BLaER1 treated with 17β-estradiol and CSF1 and Interleukin-3, amounts not matched to agents 10 nM and 100 nM (cell line): ENCODE measurements around the gene PKHD1.

Experiments used
- H3K27ac ChIP-seq, 11 experiments: shearing (Covaris generic); formaldehyde crosslinking; 2 replicates each; pipeline ENCODE4 v1.8.1; 2022
- H3K27me3 ChIP-seq, 11 experiments: shearing (Covaris generic); formaldehyde crosslinking; 2 replicates each; pipeline ENCODE4 v1.8.1; 2022
- H3K36me3 ChIP-seq, 11 experiments: shearing (Covaris generic); formaldehyde crosslinking; 2 replicates each; pipeline ENCODE4 v1.8.1; 2022
- H3K4me1 ChIP-seq, 10 experiments: shearing (Covaris generic); formaldehyde crosslinking; 2 replicates each; pipeline ENCODE4 v1.8.1; 2022
- H3K4me2 ChIP-seq, 11 experiments: shearing (Covaris generic); formaldehyde crosslinking; 2 replicates each; pipeline ENCODE4 v1.8.1; 2022
- H3K4me3 ChIP-seq, 10 experiments: shearing (Covaris generic); formaldehyde crosslinking; 2 replicates each; pipeline ENCODE4 v1.8.1; 2022
- H3K9ac ChIP-seq, 11 experiments: shearing (Covaris generic); formaldehyde crosslinking; 2 replicates each; pipeline ENCODE4 v1.8.1; 2022
- H3K9me3 ChIP-seq, 11 experiments: shearing (Covaris generic); formaldehyde crosslinking; replicated peaks in 1 of 11; 2 replicates each; pipeline ENCODE4 v1.8.1; 2022
- H4K20me1 ChIP-seq, 11 experiments: shearing (Covaris generic); formaldehyde crosslinking; 2 replicates each; pipeline ENCODE4 v1.8.1; 2022
- Cebpa-rat ChIP-seq, 11 experiments: shearing (Covaris generic); IDR thresholded peaks; 2 replicates each; pipeline ENCODE4 v1.8.1; 2022

PKHD1 gene

GRCh38 chr6:51616243-51616642, 471.2 kb downstream of the PKHD1 start:
- Histone ChIP-seq H3K4me2 (no peak overlapping the region), H3K27me3 (no peaks in the 10 kb centered on the region)
- no peak for TF ChIP-seq Cebpa-rat (IDR thresholded peaks at IDR 0.05)

GRCh38 chr6:51614725-51615124, 472.7 kb downstream of the PKHD1 start:
- Histone ChIP-seq H3K4me1 (no peaks in the 10 kb centered on the region), H3K27ac (no peak overlapping the region), H3K4me3 (no peak overlapping the region), H3K9ac (no peak overlapping the region), H4K20me1 (no peaks in the 10 kb centered on the region), H3K4me2 (no peak overlapping the region), H3K9me3 (no peaks in the 10 kb centered on the region), H3K27me3 (no peaks in the 10 kb centered on the region), H3K36me3 (no peaks in the 10 kb centered on the region)
- TF ChIP-seq Cebpa-rat (IDR thresholded peaks at IDR 0.05) = no peak

More at GRCh38 chr6:51616243-51616642, 471.2 kb downstream of the PKHD1 start:
- H3K9ac ChIP-seq = no peak overlapping the region
- H3K27ac ChIP-seq = no peak overlapping the region
- no peaks in the 10 kb centered on the region for H3K4me1 ChIP-seq
- no peak overlapping the region for H3K4me3 ChIP-seq
- no peaks in the 10 kb centered on the region for H3K9me3 ChIP-seq
- H3K36me3 ChIP-seq = no peaks in the 10 kb centered on the region
- no peaks in the 10 kb centered on the region for H4K20me1 ChIP-seq

GRCh38 chr6:51613558-51613957, 473.9 kb downstream of the PKHD1 start:
- Histone ChIP-seq H3K27me3 (no peaks in the 10 kb centered on the region), H3K9me3 (no peaks in the 10 kb centered on the region), H3K4me3 (no peak overlapping the region), H3K27ac (no peak overlapping the region), H3K36me3 (no peaks in the 10 kb centered on the region), H3K4me1 (no peaks in the 10 kb centered on the region), H3K4me2 (no peak overlapping the region), H4K20me1 (no peaks in the 10 kb centered on the region), H3K9ac (no peak overlapping the region)
- no peak for TF ChIP-seq Cebpa-rat (IDR thresholded peaks at IDR 0.05)

GRCh38 chr6:51608932-51609331, 478.5 kb downstream of the PKHD1 start:
- no peak overlapping the region for H3K9ac ChIP-seq
- H4K20me1 ChIP-seq = no peaks in the 10 kb centered on the region
- no peaks in the 10 kb centered on the region for H3K27me3 ChIP-seq
- H3K9me3 ChIP-seq = no peaks in the 10 kb centered on the region
- no peaks in the 10 kb centered on the region for H3K36me3 ChIP-seq
- H3K4me1 ChIP-seq = no peaks in the 10 kb centered on the region
- TF ChIP-seq Cebpa-rat (IDR thresholded peaks at IDR 0.05) = no peak
- no peak overlapping the region for H3K4me3 ChIP-seq
- H3K4me2 ChIP-seq = no peak overlapping the region
- no peak overlapping the region for H3K27ac ChIP-seq

- H3K4me2 ChIP-seq = no peak overlapping the region
- no peak overlapping the region for H3K4me3 ChIP-seq
- no peaks in the 10 kb centered on the region for H3K36me3 ChIP-seq
- H3K4me1 ChIP-seq = no peaks in the 10 kb centered on the region
- no peaks in the 10 kb centered on the region for H3K9me3 ChIP-seq
- H3K27me3 ChIP-seq = no peaks in the 10 kb centered on the region
- H4K20me1 ChIP-seq = no peaks in the 10 kb centered on the region
- H3K9ac ChIP-seq = no peak overlapping the region
- H3K27ac ChIP-seq = no peak overlapping the region
- no peak for TF ChIP-seq Cebpa-rat (IDR thresholded peaks at IDR 0.05)
Observed at GRCh38 chr6:51608383-51608782, 479.0 kb downstream of the PKHD1 start.

GRCh38 chr6:51600514-51600913, 486.9 kb downstream of the PKHD1 start:
- TF ChIP-seq Cebpa-rat (IDR thresholded peaks at IDR 0.05) = no peak
- no peak overlapping the region for H3K9ac ChIP-seq
- no peaks in the 10 kb centered on the region for H3K36me3 ChIP-seq
- no peaks in the 10 kb centered on the region for H3K27me3 ChIP-seq
- H3K4me1 ChIP-seq = no peaks in the 10 kb centered on the region
- H4K20me1 ChIP-seq = no peaks in the 10 kb centered on the region
- no peak overlapping the region for H3K27ac ChIP-seq
- no peak overlapping the region for H3K4me3 ChIP-seq
- no peak overlapping the region for H3K4me2 ChIP-seq
- H3K9me3 ChIP-seq = peaks cover 10 to 17% (median 14%) of the 10 kb centered on the region in 11 experiments; a peak in 20 of 22 replicates

GRCh38 chr6:51598171-51598570, 489.2 kb downstream of the PKHD1 start:
- Histone ChIP-seq H3K27me3 (no peaks in the 10 kb centered on the region), H4K20me1 (no peaks in the 10 kb centered on the region), H3K9ac (no peak overlapping the region), H3K36me3 (no peaks in the 10 kb centered on the region), H3K4me3 (no peak overlapping the region), H3K27ac (no peak overlapping the region), H3K4me2 (no peak overlapping the region), H3K4me1 (no peaks in the 10 kb centered on the region), H3K9me3 (peaks cover 12 to 24% (median 16%) of the 10 kb centered on the region in 11 experiments; a peak in 20 of 22 replicates)
- TF ChIP-seq Cebpa-rat (IDR thresholded peaks at IDR 0.05) = no peak

- H3K27me3 ChIP-seq = no peaks in the 10 kb centered on the region
- no peak overlapping the region for H3K4me2 ChIP-seq
- TF ChIP-seq Cebpa-rat (IDR thresholded peaks at IDR 0.05) = no peak
- no peak overlapping the region for H3K27ac ChIP-seq
- no peaks in the 10 kb centered on the region for H4K20me1 ChIP-seq
- no peaks in the 10 kb centered on the region for H3K4me1 ChIP-seq
- no peaks in the 10 kb centered on the region for H3K36me3 ChIP-seq
- no peak overlapping the region for H3K4me3 ChIP-seq
- H3K9ac ChIP-seq = no peak overlapping the region
- peaks cover 12 to 24% (median 16%) of the 10 kb centered on the region in 11 experiments; a peak in 20 of 22 replicates for H3K9me3 ChIP-seq
Observed at GRCh38 chr6:51594981-51595380, 492.4 kb downstream of the PKHD1 start.

- no peak overlapping the region for H3K4me3 ChIP-seq
Observed at GRCh38 chr6:51585264-51585663, 502.1 kb downstream of the PKHD1 start.

GRCh38 chr6:51584163-51584562, 503.2 kb downstream of the PKHD1 start:
- no peak overlapping the region for H3K9ac ChIP-seq
- no peaks in the 10 kb centered on the region for H3K36me3 ChIP-seq
- no peaks in the 10 kb centered on the region for H3K27me3 ChIP-seq
- TF ChIP-seq Cebpa-rat (IDR thresholded peaks at IDR 0.05) = no peak
- peaks cover 0 to 4% (median 0%) of the 10 kb centered on the region in 11 experiments; a peak in 2 of 22 replicates for H3K9me3 ChIP-seq
- H3K27ac ChIP-seq = no peak overlapping the region
- no peak overlapping the region for H3K4me2 ChIP-seq
- no peak overlapping the region for H3K4me3 ChIP-seq
- no peaks in the 10 kb centered on the region for H4K20me1 ChIP-seq
- no peaks in the 10 kb centered on the region for H3K4me1 ChIP-seq

More at GRCh38 chr6:51585264-51585663, 502.1 kb downstream of the PKHD1 start:
- H3K9me3 ChIP-seq = peaks cover 0 to 4% (median 0%) of the 10 kb centered on the region in 11 experiments; a peak in 2 of 22 replicates
- H3K27me3 ChIP-seq = no peaks in the 10 kb centered on the region
- no peak overlapping the region for H3K4me2 ChIP-seq
- no peaks in the 10 kb centered on the region for H3K4me1 ChIP-seq
- no peaks in the 10 kb centered on the region for H3K36me3 ChIP-seq
- H4K20me1 ChIP-seq = no peaks in the 10 kb centered on the region
- H3K27ac ChIP-seq = no peak overlapping the region
- no peak overlapping the region for H3K9ac ChIP-seq
- no peak for TF ChIP-seq Cebpa-rat (IDR thresholded peaks at IDR 0.05)
